ENCODE data around the gene CCDC6.
A peak's percentile ranks its signal among the peaks of the same experiment; 100 is the strongest.

Gene CCDC6

GRCh38 chr10:59892697-59893096 lies 13.7 kb downstream of the CCDC6 start:
- no peak for DNase-seq
- POLR2A ChIA-PET = no interaction called here
- Histone ChIP-seq H3K27me3 (replicated peaks in 2 of 5; ENCODE audit: control insufficient read depth in 4 of 5, insufficient read depth in 5 of 5, low read length in 4 of 5) (no peaks in the 10 kb centered on the region), H3K9me3 (ENCODE audit: control extremely low read depth in 1 of 5, control insufficient read depth in 4 of 5, insufficient read depth in 2 of 5, low read depth in 1 of 5, low read length in 4 of 5) (no peaks in the 10 kb centered on the region), H3K4me3 (ENCODE audit: control insufficient read depth in 1 of 7, extremely low read depth in 1 of 7, insufficient read depth in 4 of 7, low read depth in 2 of 7, low read length in 6 of 7) (no peak overlapping the region), H3K36me3 (ENCODE audit: control insufficient read depth in 4 of 4, insufficient read depth in 4 of 4, low read length in 3 of 4) (peaks cover 0 to 36% (median 8%) of the 10 kb centered on the region in 4 experiments), H3K27ac (ENCODE audit: insufficient read depth in 1 of 2, low read depth in 1 of 2, low read length in 2 of 2, poor library complexity in 1 of 2, severe bottlenecking in 2 of 2) (no peak overlapping the region), H3K4me1 (ENCODE audit: control extremely low read depth in 1 of 4, control insufficient read depth in 4 of 4, insufficient read depth in 4 of 4, low read length in 3 of 4) (peaks cover 0 to 35% (median 17%) of the 10 kb centered on the region in 4 experiments)
- CTCF ChIA-PET = interaction anchor here (0.9 to 2.1 kb wide), 4 partner anchors 12 to 271 kb away, joined by 3 to 8 read pairs (median 4); no protein-coding TSS in a partner anchor
- WGBS (ENCODE audit: insufficient coverage) = 93% methylated on average over 2 of the region's 3 CpGs

GRCh38 chr10:59891936-59892335 lies 14.4 kb downstream of the CCDC6 start:
- Histone ChIP-seq H3K9me3 (ENCODE audit: control extremely low read depth in 1 of 5, control insufficient read depth in 4 of 5, insufficient read depth in 2 of 5, low read depth in 1 of 5, low read length in 4 of 5) (no peaks in the 10 kb centered on the region), H3K4me3 (ENCODE audit: control insufficient read depth in 1 of 7, extremely low read depth in 1 of 7, insufficient read depth in 4 of 7, low read depth in 2 of 7, low read length in 6 of 7) (no peak overlapping the region), H3K4me1 (ENCODE audit: control extremely low read depth in 1 of 4, control insufficient read depth in 4 of 4, insufficient read depth in 4 of 4, low read length in 3 of 4) (peaks cover 3 to 43% (median 24%) of the 10 kb centered on the region in 4 experiments), H3K27me3 (replicated peaks in 2 of 5; ENCODE audit: control insufficient read depth in 4 of 5, insufficient read depth in 5 of 5, low read length in 4 of 5) (no peaks in the 10 kb centered on the region), H3K36me3 (ENCODE audit: control insufficient read depth in 4 of 4, insufficient read depth in 4 of 4, low read length in 3 of 4) (peaks cover 0 to 38% (median 8%) of the 10 kb centered on the region in 4 experiments), H3K27ac (ENCODE audit: insufficient read depth in 1 of 2, low read depth in 1 of 2, low read length in 2 of 2, poor library complexity in 1 of 2, severe bottlenecking in 2 of 2) (no peak overlapping the region)
- WGBS (ENCODE audit: insufficient coverage) = 95% methylated on average over 3 of the region's 4 CpGs
- ChIA-PET CTCF (interaction anchor here (0.8 to 2.1 kb wide), 4 partner anchors 14 to 143 kb away, joined by 3 to 8 read pairs (median 4); partner anchors contain the start of gene CCDC6), POLR2A (interaction anchor here (0.7 kb wide), 1 partner anchor 14 kb away, joined by 4 read pairs; the partner anchor contains the start of gene CCDC6)
- no peak for DNase-seq

- no CpG with 5 or more reads among the region's 3 CpGs for WGBS (ENCODE audit: insufficient coverage)
- Histone ChIP-seq H3K4me1 (ENCODE audit: control extremely low read depth in 1 of 4, control insufficient read depth in 4 of 4, insufficient read depth in 4 of 4, low read length in 3 of 4) (peaks cover 9 to 49% (median 30%) of the 10 kb centered on the region in 4 experiments), H3K27me3 (replicated peaks in 2 of 5; ENCODE audit: control insufficient read depth in 4 of 5, insufficient read depth in 5 of 5, low read length in 4 of 5) (no peaks in the 10 kb centered on the region), H3K36me3 (ENCODE audit: control insufficient read depth in 4 of 4, insufficient read depth in 4 of 4, low read length in 3 of 4) (peaks cover 0 to 38% (median 8%) of the 10 kb centered on the region in 4 experiments), H3K9me3 (ENCODE audit: control extremely low read depth in 1 of 5, control insufficient read depth in 4 of 5, insufficient read depth in 2 of 5, low read depth in 1 of 5, low read length in 4 of 5) (no peaks in the 10 kb centered on the region), H3K27ac (ENCODE audit: insufficient read depth in 1 of 2, low read depth in 1 of 2, low read length in 2 of 2, poor library complexity in 1 of 2, severe bottlenecking in 2 of 2) (no peak overlapping the region), H3K4me3 (ENCODE audit: control insufficient read depth in 1 of 7, extremely low read depth in 1 of 7, insufficient read depth in 4 of 7, low read depth in 2 of 7, low read length in 6 of 7) (no peak overlapping the region)
- CTCF ChIA-PET = interaction anchor here (0.8 to 2.0 kb wide), 3 partner anchors 14 to 143 kb away, joined by 3 to 8 read pairs (median 5); partner anchors contain the start of gene CCDC6
- POLR2A ChIA-PET = interaction anchor here (0.7 kb wide), 1 partner anchor 15 kb away, joined by 4 read pairs; the partner anchor contains the start of gene CCDC6
- DNase-seq = no peak
These were observed 15.0 kb downstream of the CCDC6 start for GRCh38 chr10:59891349-59891748.

- Histone ChIP-seq H3K27ac (ENCODE audit: insufficient read depth in 1 of 2, low read depth in 1 of 2, low read length in 2 of 2, poor library complexity in 1 of 2, severe bottlenecking in 2 of 2) (no peak overlapping the region), H3K4me1 (ENCODE audit: control extremely low read depth in 1 of 4, control insufficient read depth in 4 of 4, insufficient read depth in 4 of 4, low read length in 3 of 4) (peaks cover 23 to 73% (median 49%) of the 10 kb centered on the region in 4 experiments), H3K36me3 (ENCODE audit: control insufficient read depth in 4 of 4, insufficient read depth in 4 of 4, low read length in 3 of 4) (peaks cover 0 to 30% (median 8%) of the 10 kb centered on the region in 4 experiments), H3K9me3 (ENCODE audit: control extremely low read depth in 1 of 5, control insufficient read depth in 4 of 5, insufficient read depth in 2 of 5, low read depth in 1 of 5, low read length in 4 of 5) (no peaks in the 10 kb centered on the region), H3K4me3 (ENCODE audit: control insufficient read depth in 1 of 7, extremely low read depth in 1 of 7, insufficient read depth in 4 of 7, low read depth in 2 of 7, low read length in 6 of 7) (no peak overlapping the region), H3K27me3 (replicated peaks in 2 of 5; ENCODE audit: control insufficient read depth in 4 of 5, insufficient read depth in 5 of 5, low read length in 4 of 5) (no peaks in the 10 kb centered on the region)
- CTCF ChIA-PET = interaction anchor here (0.9 to 2.2 kb wide), 8 partner anchors 15 to 265 kb away, joined by 3 to 6 read pairs (median 4); partner anchors contain the start of gene CCDC6
- no peak for DNase-seq
- POLR2A ChIA-PET = no interaction called here
- WGBS (ENCODE audit: insufficient coverage) = 57% methylated on average over 2 of the region's 4 CpGs
These were observed 17.4 kb downstream of the CCDC6 start for GRCh38 chr10:59888781-59889435.

- ChIA-PET CTCF (interaction anchor here (0.9 to 2.2 kb wide), 7 partner anchors 15 to 264 kb away, joined by 3 to 6 read pairs (median 5); partner anchors contain the start of gene CCDC6), POLR2A (interaction anchor here (0.6 kb wide), 1 partner anchor 8 kb away, joined by 3 read pairs; no protein-coding TSS in a partner anchor)
- H3K36me3 ChIP-seq (ENCODE audit: control insufficient read depth in 4 of 4, insufficient read depth in 4 of 4, low read length in 3 of 4) = peaks cover 0 to 26% (median 8%) of the 10 kb centered on the region in 4 experiments
- H3K27me3 ChIP-seq (replicated peaks in 2 of 5; ENCODE audit: control insufficient read depth in 4 of 5, insufficient read depth in 5 of 5, low read length in 4 of 5) = no peaks in the 10 kb centered on the region
- DNase-seq = no peak
- H3K9me3 ChIP-seq (ENCODE audit: control extremely low read depth in 1 of 5, control insufficient read depth in 4 of 5, insufficient read depth in 2 of 5, low read depth in 1 of 5, low read length in 4 of 5) = no peaks in the 10 kb centered on the region
- H3K4me3 ChIP-seq (ENCODE audit: control insufficient read depth in 1 of 7, extremely low read depth in 1 of 7, insufficient read depth in 4 of 7, low read depth in 2 of 7, low read length in 6 of 7) = no peak overlapping the region
- 81% methylated on average over 6 of the region's 6 CpGs for WGBS (ENCODE audit: insufficient coverage)
- H3K4me1 ChIP-seq (ENCODE audit: control extremely low read depth in 1 of 4, control insufficient read depth in 4 of 4, insufficient read depth in 4 of 4, low read length in 3 of 4) = peaks cover 23 to 78% (median 51%) of the 10 kb centered on the region in 4 experiments
- H3K27ac ChIP-seq (ENCODE audit: insufficient read depth in 1 of 2, low read depth in 1 of 2, low read length in 2 of 2, poor library complexity in 1 of 2, severe bottlenecking in 2 of 2) = no peak overlapping the region
These were observed 18.2 kb downstream of the CCDC6 start for GRCh38 chr10:59887972-59888640.

- POLR2A ChIA-PET = no interaction called here
- peaks cover 23 to 76% (median 46%) of the 10 kb centered on the region in 4 experiments for H3K4me1 ChIP-seq (ENCODE audit: control extremely low read depth in 1 of 4, control insufficient read depth in 4 of 4, insufficient read depth in 4 of 4, low read length in 3 of 4)
These were observed 19.4 kb downstream of the CCDC6 start for GRCh38 chr10:59887006-59887405.

More at GRCh38 chr10:59887006-59887405, 19.4 kb downstream of the CCDC6 start:
- H3K27me3 ChIP-seq (replicated peaks in 2 of 5; ENCODE audit: control insufficient read depth in 4 of 5, insufficient read depth in 5 of 5, low read length in 4 of 5) = no peaks in the 10 kb centered on the region
- peaks cover 0 to 26% (median 8%) of the 10 kb centered on the region in 4 experiments for H3K36me3 ChIP-seq (ENCODE audit: control insufficient read depth in 4 of 4, insufficient read depth in 4 of 4, low read length in 3 of 4)
- no peak overlapping the region for H3K27ac ChIP-seq (ENCODE audit: insufficient read depth in 1 of 2, low read depth in 1 of 2, low read length in 2 of 2, poor library complexity in 1 of 2, severe bottlenecking in 2 of 2)
- DNase-seq = no peak
- CTCF ChIA-PET = interaction anchor here (1.9 kb wide), 1 partner anchor 17 kb away, joined by 6 read pairs; no protein-coding TSS in a partner anchor
- H3K9me3 ChIP-seq (ENCODE audit: control extremely low read depth in 1 of 5, control insufficient read depth in 4 of 5, insufficient read depth in 2 of 5, low read depth in 1 of 5, low read length in 4 of 5) = no peaks in the 10 kb centered on the region
- 100% methylated on average over 3 of the region's 5 CpGs for WGBS (ENCODE audit: insufficient coverage)
- H3K4me3 ChIP-seq (ENCODE audit: control insufficient read depth in 1 of 7, extremely low read depth in 1 of 7, insufficient read depth in 4 of 7, low read depth in 2 of 7, low read length in 6 of 7) = peak overlapping the region in 2 of 7 experiments; percentile 14 to 21
